Endothelial cell (in vitro differentiated cells): ENCODE data around the gene PFKM. TPM values are rescaled to one million over a fixed set of nuclear protein-coding genes. Genes with fewer than 3 reads are reported as not detected.

ENCODE experiments used
- DNase-seq: peaks from one replicate; pipeline ENCODE4 v3.0.0; 2021; ENCODE audit warnings: low spot score
- H3K27ac Mint-ChIP-seq: one replicate; pipeline ENCODE4 v1.8.0; 2021; ENCODE audit warnings: mixed read lengths, inconsistent platforms; ENCODE audit not compliant: unreplicated experiment
- H3K27me3 Mint-ChIP-seq: one replicate; pipeline ENCODE4 v1.8.0; 2021; ENCODE audit warnings: mild to moderate bottlenecking, moderate library complexity, mixed read lengths, inconsistent platforms; ENCODE audit not compliant: unreplicated experiment
- H3K36me3 Mint-ChIP-seq: one replicate; pipeline ENCODE4 v1.8.0; 2021; ENCODE audit warnings: mild to moderate bottlenecking, low read depth, mixed read lengths, inconsistent platforms; ENCODE audit not compliant: unreplicated experiment
- H3K4me1 Mint-ChIP-seq: one replicate; pipeline ENCODE4 v1.8.0; 2021; ENCODE audit warnings: mild to moderate bottlenecking, mixed read lengths, inconsistent platforms; ENCODE audit not compliant: unreplicated experiment
- H3K4me3 Mint-ChIP-seq: one replicate; pipeline ENCODE4 v1.8.0; 2021; ENCODE audit warnings: mild to moderate bottlenecking, mixed read lengths, inconsistent platforms; ENCODE audit not compliant: unreplicated experiment
- H3K9me3 Mint-ChIP-seq: one replicate; pipeline ENCODE4 v1.8.0; 2021; ENCODE audit warnings: mixed read lengths, inconsistent platforms; ENCODE audit not compliant: unreplicated experiment
- CTCF ChIP-seq: fragments of 200-600 bp; sonication (generic); IDR thresholded peaks from one replicate; pipeline ENCODE4 v1.5.0; 2021; ENCODE audit warnings: antibody characterized with exemption; ENCODE audit not compliant: unreplicated experiment
- long read RNA-seq: library from polyadenylated mRNA; unstranded; transcript quantifications from one replicate; pipeline ENCODE4 v2.0.0, GENCODE V29; 2020; ENCODE audit not compliant: unreplicated experiment
- total RNA-seq: library from RNA; stranded (reverse); fragmentation: NEBNext Ultra II Directional; extraction: Animal tissue kit (Norgen Biotek cat#: 25700); gene quantifications from one replicate; pipeline ENCODE4 v1.2.1, GENCODE V29; 2021; ENCODE audit not compliant: unreplicated experiment

The PFKM gene
- 97.3 TPM for total RNA-seq
- long read RNA-seq, transcript PFKM-203 (23 exons, 3,224 nt) = major isoform, 33 of 50 reads
- long read RNA-seq, partial matches to known transcripts = 6 of 50 reads
- long read RNA-seq, other reads (novel, unspliced or antisense) = 8 of 50 reads

GRCh38 chr12:48119078-48119833 lies at the start of gene PFKM:
PFKM (plus strand) TSS chr12:48119364; CDS start chr12:48122775, 3,411 bp downstream.
- H3K27ac Mint-ChIP-seq = peak within 1 kb of the TSS; percentile 57
- peaks cover 8% of the 10 kb centered on the region for H3K36me3 Mint-ChIP-seq
- no peak for TF ChIP-seq CTCF
- peak within 1 kb of the TSS; percentile 100 for H3K4me3 Mint-ChIP-seq
- DNase-seq = peak; percentile 64
- no peaks in the 10 kb centered on the region for H3K9me3 Mint-ChIP-seq
- H3K4me1 Mint-ChIP-seq = peaks cover 21% of the 10 kb centered on the region
- peaks cover 2% of the 10 kb centered on the region for H3K27me3 Mint-ChIP-seq

DNA sequence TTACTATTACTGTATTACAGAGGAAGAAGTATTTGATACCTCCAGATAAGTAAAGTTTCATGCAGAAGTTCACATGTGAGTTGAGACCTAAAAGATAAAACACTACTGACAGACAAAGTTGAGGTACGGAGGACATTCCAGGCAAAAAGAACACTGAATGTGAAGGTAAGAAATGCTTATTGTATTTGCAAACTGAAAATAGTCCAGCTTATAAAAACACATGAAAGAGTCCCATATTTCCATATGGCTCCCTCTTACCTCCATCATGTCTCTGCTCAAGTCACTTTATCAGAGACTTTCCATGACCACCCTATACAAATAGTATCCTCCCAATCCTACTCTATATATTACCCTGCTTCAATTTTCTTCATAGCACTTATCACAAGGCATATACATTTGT lies 49.1 kb upstream of the PFKM start:
- H3K4me1 Mint-ChIP-seq = no peaks in the 10 kb centered on the region
- no peak for DNase-seq
- H3K4me3 Mint-ChIP-seq = no peak overlapping the region
- peaks cover 22% of the 10 kb centered on the region for H3K36me3 Mint-ChIP-seq
- H3K9me3 Mint-ChIP-seq = no peaks in the 10 kb centered on the region
- TF ChIP-seq CTCF = no peak
- H3K27ac Mint-ChIP-seq = no peak overlapping the region
- H3K27me3 Mint-ChIP-seq = no peaks in the 10 kb centered on the region

DNA sequence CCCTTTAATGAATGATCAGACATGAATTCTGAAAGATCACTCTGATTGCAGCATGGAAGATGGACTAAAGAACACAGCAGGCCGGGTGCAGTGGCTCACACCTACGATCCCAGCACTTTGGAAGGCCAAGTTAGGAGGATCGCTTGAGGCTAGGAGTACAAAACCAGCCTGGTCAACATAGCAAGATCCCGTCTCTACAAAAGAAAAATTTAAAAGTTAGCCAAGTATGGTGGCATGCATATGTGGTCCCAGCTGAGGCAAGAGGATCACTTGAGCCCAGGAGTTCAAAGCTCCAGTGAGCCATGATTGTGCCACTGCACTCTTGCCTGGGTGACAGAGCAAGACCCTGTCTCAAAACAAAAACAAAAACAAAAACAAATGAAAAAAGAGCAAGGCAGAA lies 48.4 kb upstream of the PFKM start:
- no peak for DNase-seq
- no peak overlapping the region for H3K27ac Mint-ChIP-seq
- H3K4me3 Mint-ChIP-seq = no peak overlapping the region
- H3K4me1 Mint-ChIP-seq = no peaks in the 10 kb centered on the region
- no peaks in the 10 kb centered on the region for H3K27me3 Mint-ChIP-seq
- H3K9me3 Mint-ChIP-seq = no peaks in the 10 kb centered on the region
- peaks cover 19% of the 10 kb centered on the region for H3K36me3 Mint-ChIP-seq
- no peak for TF ChIP-seq CTCF

- H3K27me3 Mint-ChIP-seq = no peaks in the 10 kb centered on the region
- no peak overlapping the region for H3K27ac Mint-ChIP-seq
- H3K4me1 Mint-ChIP-seq = no peaks in the 10 kb centered on the region
- DNase-seq = no peak
- H3K9me3 Mint-ChIP-seq = no peaks in the 10 kb centered on the region
- no peak overlapping the region for H3K4me3 Mint-ChIP-seq
- peaks cover 19% of the 10 kb centered on the region for H3K36me3 Mint-ChIP-seq
- TF ChIP-seq CTCF = no peak
These were observed 47.4 kb upstream of the PFKM start for GRCh38 chr12:48071808-48072207.

- Mint-ChIP-seq H3K36me3 (peaks cover 18% of the 10 kb centered on the region), H3K27me3 (no peaks in the 10 kb centered on the region), H3K9me3 (no peaks in the 10 kb centered on the region), H3K4me3 (no peak overlapping the region), H3K4me1 (no peaks in the 10 kb centered on the region), H3K27ac (no peak overlapping the region)
- no peak for TF ChIP-seq CTCF
- no peak for DNase-seq
These were observed 46.9 kb upstream of the PFKM start for GRCh38 chr12:48072266-48072665.
